Activated naive CD4-positive, alpha-beta T cell treated with Interleukin-2 at 50 U/mL for 16 hours (primary cell): ENCODE results near the gene NECTIN3.

Experiments
- DNase-seq: peaks from one replicate; pipeline ENCODE4 v3.0.0-alpha.2; 2020

NECTIN3 gene

DNA sequence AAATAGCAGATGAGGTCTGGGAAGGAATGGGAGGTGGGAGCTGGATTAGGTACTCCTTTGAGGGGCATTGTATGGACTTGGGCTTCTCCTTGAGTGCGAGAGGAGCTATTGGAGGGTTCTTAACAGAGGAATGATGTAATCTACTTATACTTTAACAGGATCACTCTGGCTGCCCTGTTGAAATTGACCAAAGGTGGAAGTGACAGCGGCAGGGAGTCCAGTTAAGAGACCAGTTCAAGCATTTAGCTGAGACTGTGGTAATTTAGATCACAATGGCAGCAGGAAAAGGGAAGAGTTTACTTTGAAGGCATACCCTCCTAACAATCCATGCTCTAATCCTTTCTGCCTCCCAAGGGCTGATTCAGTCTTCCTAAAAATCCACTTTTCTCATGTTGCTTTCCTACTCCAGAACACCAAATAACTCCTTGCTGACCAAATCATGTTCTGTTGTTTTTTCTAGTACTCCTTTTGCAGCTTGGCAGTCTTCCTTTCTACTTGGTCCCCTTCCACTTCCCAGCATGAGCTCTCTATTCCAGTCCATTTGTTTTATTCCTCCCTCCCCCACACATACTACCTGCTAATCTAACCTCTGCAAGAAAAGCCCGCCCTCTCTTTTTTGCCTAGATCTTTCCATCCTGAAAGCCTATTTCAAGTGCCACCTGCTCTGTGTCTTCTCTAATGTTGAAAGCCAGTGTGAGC is 139.4 kb downstream of the NECTIN3 start:
- no peak for DNase-seq

DNA sequence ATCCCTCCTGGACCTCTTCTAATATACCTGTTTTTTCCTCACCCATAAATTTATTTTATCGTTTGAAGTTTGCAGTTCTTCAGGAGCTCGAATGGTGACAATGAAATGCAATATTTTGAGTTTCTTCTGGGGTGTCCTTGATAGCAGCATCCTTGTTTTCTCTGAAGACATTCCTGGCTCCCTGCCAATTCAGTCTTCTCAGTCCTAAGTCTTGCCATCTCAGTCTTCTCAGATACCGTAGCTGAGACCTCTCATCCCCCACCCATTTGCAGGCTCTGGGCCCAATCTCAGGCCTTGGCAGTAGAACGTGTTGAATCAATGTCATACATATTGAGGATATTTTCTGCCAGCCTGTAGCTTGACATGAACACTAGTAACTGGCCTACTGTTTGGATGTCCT is 140.9 kb downstream of the NECTIN3 start:
- DNase-seq, result no peak

DNA sequence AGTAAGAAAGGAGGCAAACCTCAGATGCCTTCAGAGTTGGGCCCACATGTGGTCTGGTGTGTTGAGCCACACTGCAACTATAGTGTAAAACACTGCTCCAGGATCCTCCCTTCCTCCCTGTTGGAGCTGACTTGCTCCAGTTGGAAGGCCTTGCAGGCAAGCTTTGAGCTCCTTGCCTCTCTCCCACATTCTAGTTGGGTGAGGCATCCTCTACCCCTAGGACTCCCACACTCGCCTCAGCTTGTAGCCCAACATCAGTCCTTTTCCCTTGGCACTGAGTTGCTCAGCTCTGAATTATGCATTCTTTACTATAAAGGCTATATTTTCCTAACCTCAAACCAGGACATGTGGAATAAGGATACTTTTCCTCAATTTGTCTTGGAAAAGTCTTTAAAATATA is 143.9 kb downstream of the NECTIN3 start:
- DNase-seq, result no peak

DNA sequence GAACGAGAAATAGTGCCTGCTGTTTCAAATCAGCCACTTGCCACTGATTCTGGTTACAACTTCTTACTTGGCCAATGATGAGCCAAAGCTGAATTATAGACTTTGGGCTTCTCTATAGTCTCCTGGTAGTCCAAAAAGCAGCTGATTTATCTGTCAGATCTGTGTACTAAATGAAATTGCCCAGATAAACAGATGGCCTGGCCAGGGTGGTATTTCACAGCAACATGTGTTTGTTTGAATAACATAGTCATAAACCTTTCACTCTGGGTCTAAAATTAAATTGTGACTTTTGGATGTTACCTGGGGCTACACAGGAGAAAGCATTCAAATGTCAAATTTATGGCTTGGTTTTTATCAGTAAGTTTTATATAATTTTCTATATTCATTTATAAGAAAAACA is 147.0 kb downstream of the NECTIN3 start:
- DNase-seq, result no peak

DNA sequence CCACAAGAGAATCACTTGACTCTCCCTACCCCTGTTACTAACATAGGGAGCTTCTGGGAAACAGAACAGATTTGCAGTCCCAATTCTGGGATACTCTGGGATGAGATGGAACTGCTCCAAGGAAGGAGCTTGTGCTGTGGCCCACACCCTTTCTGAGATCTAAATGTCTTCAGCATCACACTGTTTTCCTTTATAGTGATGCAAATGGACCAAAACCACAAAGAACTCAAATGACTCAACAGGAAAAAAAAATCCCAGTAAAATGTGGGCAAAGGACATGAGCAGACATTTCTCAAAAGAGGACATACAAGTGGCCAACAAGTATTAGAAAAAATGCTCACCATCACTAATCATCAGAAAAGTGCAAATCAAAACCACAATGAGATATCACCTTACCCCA is 155.6 kb downstream of the NECTIN3 start:
- DNase-seq, result no peak

DNA sequence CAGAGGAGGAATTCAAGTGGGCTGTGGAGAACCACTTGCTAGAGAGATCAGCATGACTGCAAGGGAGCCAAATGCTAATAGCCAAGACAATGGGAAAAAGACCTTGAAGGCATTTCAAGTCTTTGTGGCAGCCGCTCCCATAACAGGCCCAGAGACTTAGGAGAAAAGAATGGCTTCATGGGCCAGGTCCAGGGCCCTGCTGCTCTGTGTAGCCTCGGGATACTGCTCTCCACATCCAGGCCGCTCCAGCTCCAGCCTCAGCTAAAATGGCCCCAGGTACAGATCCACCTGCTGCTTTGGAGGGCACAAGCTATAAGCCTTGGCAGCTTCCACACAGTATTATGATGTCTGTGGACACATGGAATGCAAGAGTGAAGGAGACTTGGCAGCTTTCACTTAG is 157.7 kb downstream of the NECTIN3 start:
- DNase-seq, result no peak

DNA sequence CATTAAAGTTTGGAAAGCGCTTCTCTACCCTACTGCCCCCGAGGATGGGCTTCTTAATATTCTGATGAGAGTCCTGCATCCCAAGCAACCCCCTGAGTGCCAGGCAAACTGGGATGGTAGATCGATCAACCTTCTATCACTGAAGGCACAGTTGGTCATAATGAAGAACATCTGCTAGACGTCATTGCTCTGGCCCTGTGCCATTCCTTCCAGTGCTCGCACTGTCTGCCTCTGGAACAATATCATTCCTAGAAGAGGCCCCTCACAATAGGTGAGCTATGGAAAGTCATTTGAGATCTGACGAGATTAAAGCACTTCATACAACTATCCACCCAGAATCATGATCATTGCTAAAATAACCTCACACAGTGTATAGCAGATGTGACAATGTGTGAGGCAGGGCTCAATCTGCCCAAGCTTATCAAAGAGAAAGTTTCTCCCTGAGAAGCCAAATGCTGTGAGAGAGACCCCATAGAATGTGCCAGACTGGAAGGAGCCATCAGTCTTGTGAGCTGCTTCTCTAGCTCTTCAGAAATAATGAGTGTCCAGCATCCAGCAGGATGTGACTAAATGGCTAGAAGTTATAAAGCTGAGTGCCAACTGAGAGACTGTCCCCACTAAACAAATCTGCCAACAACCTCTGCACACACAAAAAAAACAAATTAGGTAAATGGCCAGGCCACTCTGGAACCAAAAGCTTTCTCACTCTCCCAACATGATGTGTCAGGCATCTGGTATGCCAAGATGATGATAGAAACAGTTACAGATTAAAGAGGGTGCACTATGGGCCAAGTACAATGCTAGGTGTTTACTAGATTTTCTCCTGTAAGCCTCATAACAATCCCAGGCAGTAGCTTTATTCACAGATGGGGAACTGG is 165.5 kb downstream of the NECTIN3 start:
- DNase-seq, result no peak

DNA sequence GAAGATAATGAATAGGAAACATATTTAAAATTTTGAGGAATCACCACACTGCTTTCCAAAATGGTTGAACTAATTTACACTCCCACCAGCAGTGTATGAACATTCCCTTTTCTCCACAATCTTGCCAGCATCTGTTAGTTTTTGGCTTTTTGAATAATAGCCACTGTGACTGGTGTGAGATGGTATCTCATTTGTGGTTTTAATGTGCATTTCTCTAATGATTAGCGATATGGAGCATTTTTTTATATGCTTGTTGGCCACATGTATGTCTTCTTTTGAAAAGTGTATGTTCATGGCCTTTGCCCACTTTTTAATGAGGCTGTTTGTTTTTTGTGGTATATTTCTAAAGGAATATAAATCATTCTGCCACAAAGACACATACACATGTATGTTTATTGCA is 166.3 kb downstream of the NECTIN3 start:
- DNase-seq, result no peak

DNA sequence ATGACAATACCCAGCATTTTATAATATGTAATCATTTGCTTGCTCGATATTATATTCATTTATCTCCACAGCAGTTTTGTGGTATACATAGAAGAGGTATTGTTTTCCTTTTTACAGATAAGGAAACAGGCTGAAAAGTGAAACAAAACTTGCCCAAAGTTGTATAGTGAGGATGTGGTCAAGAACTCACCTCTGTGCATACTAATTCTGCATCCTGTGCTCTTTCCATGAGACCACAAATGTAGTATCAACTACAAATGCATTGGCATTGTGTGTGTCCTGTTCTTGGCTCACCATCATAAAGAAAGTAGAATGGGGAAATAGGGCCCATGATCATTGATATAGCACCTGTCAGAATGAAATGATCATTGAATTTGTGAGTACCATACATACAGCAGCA is 167.3 kb downstream of the NECTIN3 start:
- DNase-seq, result no peak

DNA sequence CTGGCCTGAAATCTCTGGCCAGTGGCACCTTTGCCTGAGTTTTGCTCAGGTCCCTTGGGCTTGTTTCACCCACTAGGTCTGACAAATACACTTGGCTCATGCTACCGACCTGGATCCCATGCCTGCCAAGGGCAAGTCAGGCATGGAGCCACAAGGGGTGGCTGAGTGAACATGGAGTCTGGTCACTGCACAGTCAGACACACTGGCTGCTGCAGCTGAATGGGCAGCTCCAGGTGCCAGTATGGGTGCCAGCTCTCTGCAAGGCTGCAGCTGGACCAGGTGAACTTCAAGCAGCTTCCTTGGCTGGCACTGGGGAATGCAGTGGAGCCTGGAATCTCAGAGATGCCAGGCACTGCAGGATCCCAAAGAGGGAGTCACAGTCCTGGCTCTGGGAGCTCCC is 170.3 kb downstream of the NECTIN3 start:
- DNase-seq, result no peak
